GM21447 (cell line): ENCODE measurements around the gene LRSAM1.

Source experiments
- ATAC-seq: cut with Tn5 transposase; IDR thresholded peaks from one replicate; pipeline ENCODE4 v1.9.1; 2021; ENCODE audit not compliant: unreplicated experiment

Gene LRSAM1

GRCh38 chr9:127494304-127494702 lies 43.0 kb downstream of the LRSAM1 start:
- ATAC-seq: no peak

- ATAC-seq: no peak
Observed at GRCh38 chr9:127495884-127496555, 44.7 kb downstream of the LRSAM1 start.

GRCh38 chr9:127496974-127497373 lies 45.7 kb downstream of the LRSAM1 start:
- ATAC-seq: no peak

GRCh38 chr9:127497656-127498290 lies 46.5 kb downstream of the LRSAM1 start:
- no peak for ATAC-seq

GRCh38 chr9:127498298-127498697 lies 47.0 kb downstream of the LRSAM1 start:
- ATAC-seq: no peak

GRCh38 chr9:127500399-127500798 lies 49.1 kb downstream of the LRSAM1 start:
- no peak for ATAC-seq

- no peak for ATAC-seq
Observed at GRCh38 chr9:127500862-127501261, 49.6 kb downstream of the LRSAM1 start.

GRCh38 chr9:127501821-127502343 lies 50.6 kb downstream of the LRSAM1 start:
- no peak for ATAC-seq

GRCh38 chr9:127502706-127503378 lies 51.5 kb downstream of the LRSAM1 start:
- ATAC-seq: no peak

GRCh38 chr9:127503379-127503921 lies 52.1 kb downstream of the LRSAM1 start:
- ATAC-seq: no peak

- no peak for ATAC-seq
Observed at GRCh38 chr9:127503947-127504886, 52.9 kb downstream of the LRSAM1 start.

GRCh38 chr9:127504887-127505251 lies 53.6 kb downstream of the LRSAM1 start:
- no peak for ATAC-seq

GRCh38 chr9:127505396-127506116 lies 54.2 kb downstream of the LRSAM1 start:
- ATAC-seq: no peak

GRCh38 chr9:127506117-127506813 lies 55.0 kb downstream of the LRSAM1 start:
- no peak for ATAC-seq

GRCh38 chr9:127506814-127507750 lies 55.8 kb downstream of the LRSAM1 start:
- no peak for ATAC-seq

GRCh38 chr9:127507751-127508648 lies 56.7 kb downstream of the LRSAM1 start:
- ATAC-seq: no peak

GRCh38 chr9:127508901-127509260 lies 57.6 kb downstream of the LRSAM1 start:
- no peak for ATAC-seq
